Vagina (tissue), 2 donors: Measurements from ENCODE around the gene TXN. TPM values are rescaled to one million over a fixed set of nuclear protein-coding genes. Genes with fewer than 3 reads are reported as not detected.
A peak's percentile ranks its signal among the peaks of the same experiment; 100 is the strongest.

Experiments used
- DNase-seq, 2 donors: peaks; one replicate each; pipeline ENCODE4 v3.0.0-alpha.2; 2017; ENCODE audit errors: extremely low spot score in 2 of 2
- H3K27ac ChIP-seq: fragments of 200-600 bp; sonication (generic); one replicate; pipeline ENCODE4 v1.5.1; 2019
- H3K27me3 ChIP-seq: fragments of 200-600 bp; sonication (generic); one replicate; pipeline ENCODE4 v1.5.1; 2019
- H3K36me3 ChIP-seq, 2 donors: fragments of 200-600 bp; sonication (generic); one replicate each; pipeline ENCODE4 v1.5.1; 2017 to 2019
- H3K4me1 ChIP-seq: fragments of 200-600 bp; sonication (generic); one replicate; pipeline ENCODE4 v1.5.1; 2019
- H3K4me3 ChIP-seq, 2 donors: fragments of 200-600 bp; sonication (generic); 1 replicate in 1 of 2; 2 replicates in 1 of 2; pipeline ENCODE4 v1.5.1; 2016 to 2019
- H3K9me3 ChIP-seq: fragments of 200-600 bp; sonication (generic); one replicate; pipeline ENCODE4 v1.5.1; 2019
- POLR2A ChIP-seq, 2 donors: fragments of 450-650 bp; IDR thresholded peaks; one replicate each; pipeline ENCODE4 v1.6.1; 2017; ENCODE audit warnings: antibody characterized with exemption in 2 of 2, mild to moderate bottlenecking in 2 of 2, moderate library complexity in 2 of 2
- POLR2AphosphoS5 ChIP-seq, 2 donors: sonication (generic); formaldehyde crosslinking; IDR thresholded peaks; one replicate each; pipeline ENCODE4 v1.9.0; 2017; ENCODE audit warnings: antibody characterized with exemption in 2 of 2, mild to moderate bottlenecking in 2 of 2, low read depth in 1 of 2; ENCODE audit not compliant: insufficient read depth in 1 of 2
- intact Hi-C: fragments of 100-400 bp; cut with DNase I; formaldehyde crosslinking; loops from one replicate; pipeline ENCODE4 v1.15.1; 2023
- total RNA-seq: library from RNA; depleted of rRNA; stranded (reverse); fragments of >200 nt; gene quantifications from one replicate; pipeline ENCODE4 v1.2.3, GENCODE V29; 2016
- TF ChIP-seq, protein P1 (sequence below), 3 experiments: fragments of 450-650 bp in 2 of 3; fragments of 200-600 bp in 1 of 3; sonication (generic) in 1 of 3; IDR thresholded peaks; one replicate each; pipeline ENCODE4 v1.5.1; 2017 to 2019; ENCODE audit warnings: antibody characterized with exemption in 3 of 3, mild to moderate bottlenecking in 2 of 3, moderate library complexity in 2 of 3

TXN gene
- total RNA-seq, 1 donor from 2014 or later, result 162 TPM

DNA sequence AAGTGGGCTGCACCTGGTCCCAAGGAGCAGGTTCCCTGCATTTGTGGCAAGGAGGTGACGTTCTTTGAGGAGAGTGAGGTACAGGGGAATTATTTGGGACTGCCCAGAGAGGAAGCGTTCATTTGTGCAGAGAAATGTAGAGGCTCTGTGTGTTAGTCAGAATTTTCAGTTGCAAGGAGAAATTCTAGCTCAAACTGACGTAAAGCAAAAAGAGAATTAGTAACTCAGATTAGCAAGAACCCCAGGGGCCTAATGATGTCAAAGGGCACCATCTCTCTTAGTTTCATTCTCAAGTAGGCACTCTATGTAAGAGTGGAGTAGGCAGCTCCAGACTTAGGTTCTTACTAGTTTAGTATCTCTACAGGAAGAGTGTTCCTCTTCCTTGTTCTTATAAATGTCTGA lies 2.4 kb upstream of the TXN start:
- H3K9me3 ChIP-seq, result no peaks in the 10 kb centered on the region
- H3K27me3 ChIP-seq, result no peaks in the 10 kb centered on the region
- H3K27ac ChIP-seq, result no peak overlapping the region
- no peak overlapping the region for H3K4me3 ChIP-seq
- no peak for DNase-seq
- no peak for TF ChIP-seq POLR2A (IDR thresholded peaks at IDR 0.05)
- TF ChIP-seq, protein P1, sequence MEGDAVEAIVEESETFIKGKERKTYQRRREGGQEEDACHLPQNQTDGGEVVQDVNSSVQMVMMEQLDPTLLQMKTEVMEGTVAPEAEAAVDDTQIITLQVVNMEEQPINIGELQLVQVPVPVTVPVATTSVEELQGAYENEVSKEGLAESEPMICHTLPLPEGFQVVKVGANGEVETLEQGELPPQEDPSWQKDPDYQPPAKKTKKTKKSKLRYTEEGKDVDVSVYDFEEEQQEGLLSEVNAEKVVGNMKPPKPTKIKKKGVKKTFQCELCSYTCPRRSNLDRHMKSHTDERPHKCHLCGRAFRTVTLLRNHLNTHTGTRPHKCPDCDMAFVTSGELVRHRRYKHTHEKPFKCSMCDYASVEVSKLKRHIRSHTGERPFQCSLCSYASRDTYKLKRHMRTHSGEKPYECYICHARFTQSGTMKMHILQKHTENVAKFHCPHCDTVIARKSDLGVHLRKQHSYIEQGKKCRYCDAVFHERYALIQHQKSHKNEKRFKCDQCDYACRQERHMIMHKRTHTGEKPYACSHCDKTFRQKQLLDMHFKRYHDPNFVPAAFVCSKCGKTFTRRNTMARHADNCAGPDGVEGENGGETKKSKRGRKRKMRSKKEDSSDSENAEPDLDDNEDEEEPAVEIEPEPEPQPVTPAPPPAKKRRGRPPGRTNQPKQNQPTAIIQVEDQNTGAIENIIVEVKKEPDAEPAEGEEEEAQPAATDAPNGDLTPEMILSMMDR (IDR thresholded peaks at IDR 0.05), result no peak
- TF ChIP-seq POLR2AphosphoS5 (IDR thresholded peaks at IDR 0.05; ENCODE audit: insufficient read depth in 1 of 2, low read depth in 1 of 2), result no peak
- H3K36me3 ChIP-seq, result no peaks in the 10 kb centered on the region
- peaks cover 31% of the 10 kb centered on the region for H3K4me1 ChIP-seq
- intact Hi-C loops, result no loop called here

DNA sequence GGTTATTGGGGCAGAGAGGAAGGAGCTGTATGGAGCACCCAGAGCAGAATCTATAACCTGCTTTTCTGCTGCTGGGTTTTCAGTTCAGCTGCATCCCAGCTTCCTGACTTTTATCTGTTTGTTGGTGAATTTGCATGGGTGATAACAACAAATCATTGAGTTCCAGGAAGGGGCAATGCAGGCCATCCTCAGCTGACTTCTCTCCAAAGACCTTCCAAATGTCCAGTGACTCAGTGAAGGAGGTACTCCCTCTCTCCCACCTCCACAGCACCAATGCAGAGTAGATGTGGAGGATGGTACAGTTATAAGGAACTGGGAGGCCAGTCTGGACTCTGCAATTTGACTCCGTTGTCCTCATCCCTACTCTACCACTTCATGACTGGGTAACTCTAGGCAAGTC lies 1.6 kb upstream of the TXN start:
- Histone ChIP-seq H3K9me3 (no peaks in the 10 kb centered on the region), H3K36me3 (no peaks in the 10 kb centered on the region), H3K27me3 (no peaks in the 10 kb centered on the region), H3K27ac (peak overlapping the region; percentile 95), H3K4me3 (no peak overlapping the region), H3K4me1 (peaks cover 38% of the 10 kb centered on the region)
- intact Hi-C loops, result no loop called here
- TF ChIP-seq, protein P1 (IDR thresholded peaks at IDR 0.05), result no peak
- TF ChIP-seq POLR2AphosphoS5 (IDR thresholded peaks at IDR 0.05; ENCODE audit: insufficient read depth in 1 of 2, low read depth in 1 of 2), result no peak
- TF ChIP-seq POLR2A (IDR thresholded peaks at IDR 0.05), result no peak
- no peak for DNase-seq

- H3K9me3 ChIP-seq, result no peaks in the 10 kb centered on the region
- H3K36me3 ChIP-seq, result no peaks in the 10 kb centered on the region
- no peak for DNase-seq
- peaks cover 45% of the 10 kb centered on the region for H3K4me1 ChIP-seq
- H3K27ac ChIP-seq, result peak overlapping the region; percentile 95
- no peak for TF ChIP-seq POLR2A (IDR thresholded peaks at IDR 0.05)
- TF ChIP-seq, protein P1 (IDR thresholded peaks at IDR 0.05), result no peak
- intact Hi-C loops, result no loop called here
- H3K27me3 ChIP-seq, result no peaks in the 10 kb centered on the region
- H3K4me3 ChIP-seq, result peak overlapping the region; percentile 69 to 96
These were observed 962 bp upstream of the TXN start for GRCh38 chr9:110257097-110257841.

DNA sequence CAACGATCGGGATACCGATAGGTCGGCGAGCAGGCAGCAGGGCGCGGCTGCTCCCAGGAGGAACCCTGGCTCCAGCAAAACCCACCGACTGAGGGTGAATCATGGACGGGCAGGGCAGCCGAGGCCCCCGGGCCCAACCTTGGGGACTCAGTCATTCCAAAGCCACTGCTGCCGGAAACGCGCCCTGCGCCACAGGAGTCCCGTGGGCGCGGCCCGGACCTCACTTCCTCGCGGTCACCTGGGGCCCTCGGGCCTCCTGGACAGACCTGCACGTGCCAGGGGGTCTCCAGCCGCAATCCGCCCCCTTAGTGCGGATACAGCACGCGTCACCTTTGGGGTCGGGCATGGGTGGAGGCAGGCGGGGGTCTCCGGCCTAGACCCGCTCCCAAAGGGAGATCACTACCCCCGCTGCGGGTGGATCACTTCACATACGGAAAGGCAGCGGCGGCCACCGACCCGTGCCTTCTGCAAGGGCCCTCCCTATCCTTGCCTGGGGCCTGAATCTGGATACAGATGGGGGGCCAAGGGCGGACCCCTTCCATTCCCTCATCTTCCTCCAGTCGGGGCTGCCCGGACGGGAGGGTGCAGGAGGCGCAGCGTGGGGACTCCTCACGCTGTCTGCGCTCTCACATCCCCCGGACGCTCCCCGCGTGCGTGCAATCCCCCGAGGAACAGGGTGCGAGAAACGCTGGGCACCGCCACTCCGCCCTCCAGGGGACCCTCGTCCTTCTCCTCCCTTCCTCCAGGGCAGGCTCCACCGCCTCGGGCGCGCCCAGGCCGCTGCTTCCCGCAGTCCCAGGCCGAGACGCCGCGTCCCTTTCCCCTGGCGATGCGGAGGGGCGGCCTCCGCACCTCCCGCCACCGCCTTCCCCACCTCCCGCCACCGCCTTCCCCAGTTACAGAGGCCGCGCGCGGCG lies 586 bp downstream of the TXN start:
- H3K4me1 ChIP-seq, result peaks cover 45% of the 10 kb centered on the region

More for the DNA sequence above, 586 bp downstream of the TXN start:
- Histone ChIP-seq H3K9me3 (no peaks in the 10 kb centered on the region), H3K27ac (peak overlapping the region; percentile 95), H3K36me3 (peaks cover 0 to under 1% of the 10 kb centered on the region in 2 donors), H3K4me3 (peak overlapping the region; percentile 69 to 96), H3K27me3 (no peaks in the 10 kb centered on the region)
- DNase-seq, result peak in 1 of 2 donors; percentile 90
- intact Hi-C loops, result no loop called here
- TF ChIP-seq, protein P1 (IDR thresholded peaks at IDR 0.05), result no peak
- TF ChIP-seq POLR2AphosphoS5 (IDR thresholded peaks at IDR 0.05; ENCODE audit: insufficient read depth in 1 of 2, low read depth in 1 of 2), result peak in 1 of 2 donors; percentile 73
- peak in 1 of 2 donors; percentile 33 for TF ChIP-seq POLR2A (IDR thresholded peaks at IDR 0.05)
